ENCODE measurements around the gene ADCY7. TPM values are rescaled to one million over a fixed set of nuclear protein-coding genes. Genes with fewer than 3 reads are reported as not detected.

ADCY7 gene
- total and polyA plus RNA-seq, 2 of the 4 experiments (the other 2 are of a cell fraction) = 15.2 to 17.1 TPM

DNA sequence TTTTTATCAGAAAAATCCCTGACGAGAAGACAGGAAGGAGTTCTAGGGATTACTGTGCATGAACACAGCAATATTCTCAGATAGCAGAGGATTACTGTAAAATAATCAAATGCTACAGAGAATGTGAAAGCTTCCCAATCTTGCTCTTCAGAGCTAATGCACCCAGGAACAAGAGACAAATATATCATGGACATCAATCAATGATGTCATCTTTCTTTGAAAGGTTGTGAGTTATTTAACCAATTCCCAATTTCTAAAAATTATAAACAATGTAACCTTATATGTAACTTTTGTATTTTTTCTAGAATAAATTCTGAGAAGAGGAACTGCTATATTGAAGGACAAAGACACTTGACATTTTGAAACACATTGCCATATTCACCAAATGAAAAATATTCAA, 56.0 kb downstream of the ADCY7 start:
- no peak overlapping the region for H3K14ac ChIP-seq (replicated peaks; ENCODE audit: low read depth, low read length)
- H3K56ac ChIP-seq (ENCODE audit: extremely low read depth, insufficient read depth, low read length) = no peak overlapping the region
- H2BK120ac ChIP-seq (ENCODE audit: low read depth, low read length) = no peak overlapping the region
- H3K4ac ChIP-seq (ENCODE audit: low read depth, low read length) = no peak overlapping the region
- WGBS, 2 experiments (ENCODE audit: extremely low coverage in 2 of 2, insufficient read length in 1 of 2) = no CpG with 5 or more reads among the region's 1 CpG
- TF ChIP-seq POLR2A (IDR thresholded peaks at IDR 0.05; ENCODE audit: low read depth, low read length) = no peak
- no peak for TF ChIP-seq NFE2L2 (IDR thresholded peaks at IDR 0.05; ENCODE audit: low read depth, low read length)
- TF ChIP-seq, protein P1, sequence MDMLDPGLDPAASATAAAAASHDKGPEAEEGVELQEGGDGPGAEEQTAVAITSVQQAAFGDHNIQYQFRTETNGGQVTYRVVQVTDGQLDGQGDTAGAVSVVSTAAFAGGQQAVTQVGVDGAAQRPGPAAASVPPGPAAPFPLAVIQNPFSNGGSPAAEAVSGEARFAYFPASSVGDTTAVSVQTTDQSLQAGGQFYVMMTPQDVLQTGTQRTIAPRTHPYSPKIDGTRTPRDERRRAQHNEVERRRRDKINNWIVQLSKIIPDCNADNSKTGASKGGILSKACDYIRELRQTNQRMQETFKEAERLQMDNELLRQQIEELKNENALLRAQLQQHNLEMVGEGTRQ (IDR thresholded peaks at IDR 0.05; ENCODE audit: low read depth, low read length) = no peak
- no peak for TF ChIP-seq FOS (IDR thresholded peaks at IDR 0.05; ENCODE audit: low read depth, low read length)
- no peak for TF ChIP-seq CHD1 (IDR thresholded peaks at IDR 0.05; ENCODE audit: low read depth, low read length)
- no peak for TF ChIP-seq MXI1 (IDR thresholded peaks at IDR 0.05; ENCODE audit: borderline replicate concordance, low read depth, low read length)
- H3K27ac ChIP-seq (ENCODE audit: insufficient read depth, low read length) = no peak overlapping the region
- no peak overlapping the region for H2BK20ac ChIP-seq (ENCODE audit: low read depth, low read length)
- ATAC-seq (ENCODE audit: low read depth) (no peak), DNase-seq (no peak)
- H2BK5ac ChIP-seq (ENCODE audit: low read depth, low read length, poor library complexity, severe bottlenecking) = no peak overlapping the region
- H2AK9ac ChIP-seq (replicated peaks; ENCODE audit: low read depth, low read length, poor library complexity) = no peak overlapping the region
- H3K79me1 ChIP-seq (ENCODE audit: low read depth in 1 of 2, low read length in 2 of 2) = peaks cover 6 to 9% of the 10 kb centered on the region in 2 experiments; a peak in 2 of 4 replicates
- dilution Hi-C loops (cut with HindIII; ENCODE audit: low sequenced_read_pairs, unreplicated experiment) (no loop called here), intact Hi-C loops (cut with micrococcal nuclease) (loop anchor here (5.0 kb wide), 1 partner anchor 485 kb away; no protein-coding TSS in a partner anchor), in situ Hi-C loops (cut with MboI; ENCODE audit: low sequenced_read_pairs) (no loop called here)
- H3K27me3 ChIP-seq (ENCODE audit: control insufficient read depth, insufficient read depth, low read length) = no peaks in the 10 kb centered on the region
- no peak overlapping the region for H2AK5ac ChIP-seq (ENCODE audit: low read depth, low read length)
- H3K4me3 ChIP-seq (ENCODE audit: insufficient read depth, low read depth, low read length) = no peak overlapping the region
- H3K23ac ChIP-seq (ENCODE audit: low read depth, low read length) = no peak overlapping the region
- H2AFZ ChIP-seq (replicated peaks; ENCODE audit: low read length, poor library complexity) = no peak overlapping the region
- H4K20me1 ChIP-seq (ENCODE audit: insufficient read depth, low read length) = peaks cover 9% of the 10 kb centered on the region; the same call in 1 of the 2 replicates
- H3K4me1 ChIP-seq (ENCODE audit: control insufficient read depth, insufficient read depth, low read length) = no peaks in the 10 kb centered on the region
- H3K36me3 ChIP-seq (ENCODE audit: control insufficient read depth, insufficient read depth, low read length) = peaks cover 29% of the 10 kb centered on the region
- H3K18ac ChIP-seq (ENCODE audit: low read depth, low read length) = no peak overlapping the region
- no TSS peak for BruUV-seq (replicated peaks)
- no peaks in the 10 kb centered on the region for H3K9me3 ChIP-seq (ENCODE audit: control insufficient read depth, insufficient read depth, low read length)
- H4K8ac ChIP-seq (ENCODE audit: low read depth in 2 of 2, low read length in 2 of 2) = no peak overlapping the region
- H4K5ac ChIP-seq (ENCODE audit: low read depth, low read length) = no peak overlapping the region
- CTCF ChIA-PET = interaction anchor here (1.5 kb wide), 1 partner anchor 343 kb away, joined by 7 read pairs; no protein-coding TSS in a partner anchor
- H3K4me2 ChIP-seq (ENCODE audit: low read depth, low read length) = no peak overlapping the region
- no peak overlapping the region for H2BK15ac ChIP-seq (ENCODE audit: low read depth, low read length)
- no peak overlapping the region for H4K91ac ChIP-seq (ENCODE audit: insufficient read depth, low read depth, low read length)
- POLR2A ChIA-PET (ENCODE audit: unreplicated experiment) = no interaction called here
- H3K9me1 ChIP-seq (ENCODE audit: insufficient read depth, low read length) = peaks cover 5% of the 10 kb centered on the region; the same call in 1 of the 2 replicates
- no peak overlapping the region for H3K9ac ChIP-seq (ENCODE audit: low read depth, low read length)

Data from IMR-90 (cell line).